DND-41 (cell line): ENCODE measurements around the gene TBC1D21.

Source experiments
- EZH2 ChIP-seq: IDR thresholded peaks from 3 replicates; pipeline ENCODE4 v1.6.1; 2012; ENCODE audit warnings: borderline replicate concordance, low read depth, mild to moderate bottlenecking, moderate library complexity, low read length, inconsistent platforms; ENCODE audit not compliant: severe bottlenecking
- TF ChIP-seq, protein P1 (sequence below): IDR thresholded peaks from 2 replicates; pipeline ENCODE4 v1.5.1; 2012; ENCODE audit warnings: borderline replicate concordance, low read length, moderate library complexity, mild to moderate bottlenecking; ENCODE audit not compliant: poor library complexity, severe bottlenecking; ENCODE audit errors: extremely low read depth

DNA sequence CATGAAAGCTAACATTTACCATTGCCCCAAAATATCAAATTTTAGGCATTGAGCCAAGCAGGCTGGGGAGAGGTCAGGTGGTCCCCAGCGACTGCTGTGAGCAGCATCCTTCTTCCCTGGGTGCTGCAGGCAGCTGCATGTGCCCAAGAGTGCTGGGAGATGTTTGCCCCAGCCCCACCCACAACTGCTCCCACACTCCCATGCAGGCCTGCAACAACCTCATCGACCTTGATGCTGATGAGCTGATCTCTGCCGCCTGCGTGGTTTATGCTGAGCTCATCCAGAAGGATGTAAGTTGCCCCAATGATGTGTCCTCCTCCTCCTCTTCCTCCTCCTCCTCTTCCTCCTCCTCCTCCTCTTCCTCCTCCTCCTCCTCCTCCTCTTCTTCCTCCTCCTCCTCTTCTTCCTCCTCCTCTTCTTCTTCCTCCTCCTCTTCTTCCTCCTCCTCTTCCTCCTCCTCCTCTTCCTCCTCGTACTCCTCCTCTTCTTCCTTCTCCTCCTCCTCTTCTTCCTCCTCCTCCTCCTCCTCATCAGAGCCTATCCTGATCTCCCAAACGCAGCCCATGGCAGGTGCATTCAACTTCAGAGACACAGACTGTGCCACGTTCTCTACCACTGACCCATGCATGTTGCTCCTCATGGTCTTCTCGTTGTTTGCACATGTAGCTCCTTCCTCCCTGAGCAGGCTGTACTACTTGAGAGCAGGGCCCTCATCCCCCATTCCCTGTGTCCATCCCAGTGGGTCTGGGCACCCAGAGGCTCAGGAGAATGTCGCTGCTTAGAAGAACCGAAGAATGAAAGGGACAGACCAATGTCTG, 15.1 kb downstream of the TBC1D21 start:
- TF ChIP-seq, protein P1, sequence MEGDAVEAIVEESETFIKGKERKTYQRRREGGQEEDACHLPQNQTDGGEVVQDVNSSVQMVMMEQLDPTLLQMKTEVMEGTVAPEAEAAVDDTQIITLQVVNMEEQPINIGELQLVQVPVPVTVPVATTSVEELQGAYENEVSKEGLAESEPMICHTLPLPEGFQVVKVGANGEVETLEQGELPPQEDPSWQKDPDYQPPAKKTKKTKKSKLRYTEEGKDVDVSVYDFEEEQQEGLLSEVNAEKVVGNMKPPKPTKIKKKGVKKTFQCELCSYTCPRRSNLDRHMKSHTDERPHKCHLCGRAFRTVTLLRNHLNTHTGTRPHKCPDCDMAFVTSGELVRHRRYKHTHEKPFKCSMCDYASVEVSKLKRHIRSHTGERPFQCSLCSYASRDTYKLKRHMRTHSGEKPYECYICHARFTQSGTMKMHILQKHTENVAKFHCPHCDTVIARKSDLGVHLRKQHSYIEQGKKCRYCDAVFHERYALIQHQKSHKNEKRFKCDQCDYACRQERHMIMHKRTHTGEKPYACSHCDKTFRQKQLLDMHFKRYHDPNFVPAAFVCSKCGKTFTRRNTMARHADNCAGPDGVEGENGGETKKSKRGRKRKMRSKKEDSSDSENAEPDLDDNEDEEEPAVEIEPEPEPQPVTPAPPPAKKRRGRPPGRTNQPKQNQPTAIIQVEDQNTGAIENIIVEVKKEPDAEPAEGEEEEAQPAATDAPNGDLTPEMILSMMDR = no peak
- TF ChIP-seq EZH2 = no peak
